OCI-LY3 (cell line): ENCODE measurements around the gene CUBN.

Source experiments
- EZH2phosphoT487 ChIP-seq: fragments of 200-600 bp; shearing (Covaris generic); IDR thresholded peaks from 2 replicates; pipeline ENCODE4 v1.6.1; 2018; ENCODE audit warnings: antibody characterized with exemption, mixed run types, low read depth
- TF ChIP-seq, protein P1 (sequence below): fragments of 200-600, 300-600 bp; sonication (generic); IDR thresholded peaks from 2 replicates; pipeline ENCODE4 v1.5.1; 2014; ENCODE audit warnings: antibody characterized with exemption, low read length, low read depth

DNA sequence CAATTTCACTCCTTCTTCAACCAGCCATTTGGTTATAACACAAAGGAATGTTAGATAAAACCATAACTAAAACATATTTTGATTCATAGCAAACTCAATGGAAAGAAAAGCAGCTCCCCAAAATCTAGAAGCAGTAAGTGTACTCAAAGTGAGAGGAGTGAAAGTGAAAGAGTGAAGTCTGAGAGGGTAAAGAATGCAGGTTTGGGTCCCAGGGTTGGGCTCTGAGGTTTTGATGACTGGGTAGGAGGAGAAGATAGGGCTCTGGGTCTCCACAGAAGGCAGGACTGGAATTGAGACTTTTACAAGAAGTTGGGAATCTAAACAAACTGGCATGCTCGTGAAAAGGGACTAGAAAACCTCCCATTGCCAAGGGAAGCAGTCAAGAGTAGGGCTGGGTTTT lies 227.0 kb downstream of the CUBN start:
- TF ChIP-seq, protein P1, sequence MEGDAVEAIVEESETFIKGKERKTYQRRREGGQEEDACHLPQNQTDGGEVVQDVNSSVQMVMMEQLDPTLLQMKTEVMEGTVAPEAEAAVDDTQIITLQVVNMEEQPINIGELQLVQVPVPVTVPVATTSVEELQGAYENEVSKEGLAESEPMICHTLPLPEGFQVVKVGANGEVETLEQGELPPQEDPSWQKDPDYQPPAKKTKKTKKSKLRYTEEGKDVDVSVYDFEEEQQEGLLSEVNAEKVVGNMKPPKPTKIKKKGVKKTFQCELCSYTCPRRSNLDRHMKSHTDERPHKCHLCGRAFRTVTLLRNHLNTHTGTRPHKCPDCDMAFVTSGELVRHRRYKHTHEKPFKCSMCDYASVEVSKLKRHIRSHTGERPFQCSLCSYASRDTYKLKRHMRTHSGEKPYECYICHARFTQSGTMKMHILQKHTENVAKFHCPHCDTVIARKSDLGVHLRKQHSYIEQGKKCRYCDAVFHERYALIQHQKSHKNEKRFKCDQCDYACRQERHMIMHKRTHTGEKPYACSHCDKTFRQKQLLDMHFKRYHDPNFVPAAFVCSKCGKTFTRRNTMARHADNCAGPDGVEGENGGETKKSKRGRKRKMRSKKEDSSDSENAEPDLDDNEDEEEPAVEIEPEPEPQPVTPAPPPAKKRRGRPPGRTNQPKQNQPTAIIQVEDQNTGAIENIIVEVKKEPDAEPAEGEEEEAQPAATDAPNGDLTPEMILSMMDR: no peak
- no peak for TF ChIP-seq EZH2phosphoT487
